ENCODE measurements around the gene CERS6.
"Not testable (repeated sequence)": the region's sequence is repeated elsewhere in the genome, so short reads cannot be mapped to it uniquely, and the experiment has no call there.

Gene CERS6

DNA sequence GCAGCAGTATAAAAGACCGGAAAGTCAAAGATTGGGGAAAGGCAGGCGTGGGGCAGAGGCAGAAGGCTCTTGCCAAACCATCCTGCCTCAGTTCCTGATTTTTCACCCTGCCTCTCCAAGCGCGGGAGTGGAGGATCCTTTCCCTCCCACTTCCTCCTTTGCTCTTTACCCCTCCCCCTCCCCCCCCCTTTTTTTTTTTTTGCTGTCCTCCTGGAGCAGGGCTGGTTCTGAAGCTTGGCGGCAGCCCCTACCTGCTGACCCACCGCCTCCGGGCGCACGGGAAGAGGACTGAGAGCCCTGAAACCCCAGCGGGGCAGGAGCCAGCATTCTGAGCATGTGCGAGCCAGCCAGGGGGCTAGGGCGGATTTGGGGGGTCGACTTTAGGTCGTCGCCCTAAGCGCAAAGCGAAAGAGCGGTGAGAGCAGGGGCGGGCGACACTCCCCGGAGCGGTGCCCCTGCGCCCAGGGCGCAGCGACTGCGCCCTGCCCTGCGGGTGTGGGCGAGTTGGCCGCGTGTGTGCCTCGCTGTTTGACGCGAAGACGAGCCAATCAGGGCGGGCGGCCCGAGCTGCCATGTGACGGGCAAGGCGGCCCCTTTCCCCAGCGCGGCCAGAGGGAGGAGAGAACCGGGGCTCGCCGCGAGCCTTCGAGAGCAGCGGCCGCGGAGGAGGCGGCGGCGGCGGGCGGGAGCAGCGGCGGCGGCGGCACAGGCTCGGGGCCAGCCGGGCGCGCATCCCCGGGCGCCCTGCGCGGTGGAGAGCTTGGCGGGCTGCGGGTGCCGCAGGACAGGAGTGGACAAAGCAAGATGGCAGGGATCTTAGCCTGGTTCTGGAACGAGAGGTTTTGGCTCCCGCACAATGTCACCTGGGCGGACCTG is at the start of gene CERS6:
Gene CERS6, plus strand, starts transcription at position 628 of the 876 bp plus-strand sequence. Its CDS starts 177 bp downstream, at position 805.
- DNase-seq (ENCODE audit: low read depth), result peak; percentile 97

GRCh38 chr2:168412301-168412700 is 43.8 kb upstream of the CERS6 start:
- DNase-seq (ENCODE audit: low read depth), result not testable (repeated sequence)

DNA sequence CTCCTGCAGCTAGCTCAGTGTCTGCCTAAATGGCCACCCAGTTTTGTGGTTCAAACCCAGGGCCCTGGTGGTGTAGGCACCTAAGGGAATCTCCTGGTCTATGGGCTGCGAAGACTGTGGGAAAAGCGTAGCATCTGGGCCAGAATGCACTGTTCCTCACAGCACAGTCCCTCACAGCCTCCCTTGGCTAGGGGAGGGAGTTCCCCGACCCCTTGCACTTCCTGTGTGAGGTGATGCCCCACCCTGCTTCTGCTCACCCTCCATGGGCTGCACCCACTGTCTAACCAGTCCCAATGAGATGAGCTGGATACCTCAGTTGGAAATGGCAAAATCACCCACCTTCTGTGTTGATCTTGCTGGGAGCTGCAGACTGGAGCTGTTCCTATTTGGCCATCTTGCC is 43.0 kb upstream of the CERS6 start:
- not testable (repeated sequence) for DNase-seq (ENCODE audit: low read depth)

DNA sequence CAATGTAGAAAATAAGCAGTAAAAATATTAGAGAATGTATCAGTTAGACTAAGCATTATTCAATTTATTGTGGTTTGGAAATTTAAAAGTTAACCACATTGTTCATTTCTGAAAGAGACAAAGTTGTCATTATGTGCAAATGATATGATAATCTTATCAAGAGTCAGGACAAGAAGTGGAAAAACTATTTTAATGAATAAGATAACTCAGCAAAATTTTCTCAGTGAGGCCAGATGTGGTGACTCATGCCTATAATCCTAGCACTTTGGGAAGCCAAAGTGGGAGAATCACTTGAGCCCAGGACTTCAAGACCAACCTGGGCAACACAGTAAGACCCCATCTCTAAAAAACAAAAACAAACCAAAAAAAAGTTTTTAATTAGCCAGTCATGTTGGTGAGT is 39.5 kb upstream of the CERS6 start:
- DNase-seq (ENCODE audit: low read depth), result peak; percentile 41

DNA sequence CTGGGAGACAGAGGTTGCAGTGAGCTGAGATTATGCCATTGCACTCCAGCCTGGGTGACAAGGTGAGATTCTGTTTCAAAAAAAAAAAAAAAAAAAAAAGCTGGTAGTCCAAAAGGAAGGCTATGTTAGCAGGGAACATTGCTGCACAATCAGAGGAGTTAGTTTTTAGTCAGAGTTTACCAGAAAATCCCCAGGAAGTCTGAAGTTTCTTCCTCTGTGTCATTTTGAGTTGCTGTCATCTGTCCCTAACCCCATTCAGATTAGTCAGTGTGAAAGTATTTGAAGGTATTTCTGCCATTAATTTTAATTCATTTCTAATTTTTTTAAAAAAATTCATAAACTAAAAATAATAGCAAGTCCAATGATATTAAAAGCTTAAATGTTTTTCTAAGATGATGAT is 33.5 kb upstream of the CERS6 start:
- DNase-seq (ENCODE audit: low read depth), result no peak

DNA sequence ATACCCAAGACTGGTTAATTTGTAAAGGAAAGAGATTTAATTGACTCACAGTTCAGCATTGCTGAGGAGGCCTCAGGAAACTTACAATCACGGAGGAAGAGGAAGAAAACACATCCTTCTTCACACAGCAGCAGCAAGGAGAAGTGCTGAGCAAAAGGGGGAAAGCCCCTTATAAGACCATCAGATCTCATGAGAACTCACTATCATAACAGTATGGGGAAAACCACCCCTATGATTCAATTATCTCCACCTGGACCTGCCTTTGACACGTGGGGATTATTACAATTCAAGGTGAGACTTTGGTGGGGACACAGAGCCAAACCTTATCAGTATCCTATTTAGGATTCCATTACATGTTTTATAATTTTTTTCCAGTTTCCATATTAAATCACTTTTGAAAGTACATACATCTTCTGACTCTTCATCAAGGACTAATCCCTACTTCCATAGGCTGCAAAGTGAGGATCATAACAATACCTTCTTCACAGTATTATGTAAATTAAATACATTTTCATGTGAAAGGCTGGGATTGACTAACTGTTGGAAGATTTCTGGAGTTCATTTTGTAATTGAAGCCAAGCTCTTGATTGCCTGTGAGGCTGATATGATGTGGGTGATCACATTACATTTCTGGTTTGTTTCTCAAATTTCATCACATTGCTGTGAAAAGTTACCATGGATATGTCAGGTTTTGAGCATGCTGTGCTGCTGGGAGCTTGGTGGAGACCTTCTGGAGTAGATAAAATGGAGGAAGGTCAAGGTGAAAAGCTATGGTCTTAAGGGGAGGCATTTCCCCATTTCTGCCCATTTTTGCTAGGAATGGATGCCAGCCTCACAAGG is 31.7 kb upstream of the CERS6 start:
- peak; percentile 77 for DNase-seq (ENCODE audit: low read depth)

DNA sequence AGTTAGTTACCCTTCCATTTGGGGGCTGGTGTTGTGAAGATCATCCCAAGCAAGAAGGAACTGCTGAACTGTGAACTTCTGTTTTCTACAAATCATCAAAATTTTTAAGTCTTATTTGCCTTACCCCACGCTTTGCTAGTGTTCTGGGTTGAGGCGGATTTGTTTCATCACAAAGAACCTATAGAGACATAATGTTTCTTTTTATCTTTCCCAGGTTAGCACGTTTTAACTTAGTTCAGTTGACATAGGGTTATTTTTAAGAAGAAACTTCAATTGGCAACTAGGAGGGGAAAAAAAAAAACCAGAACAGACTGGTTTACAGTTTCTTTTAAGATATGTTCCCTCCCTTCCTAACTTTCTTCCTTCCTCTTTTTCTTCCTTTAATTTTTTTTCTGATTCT is 31.1 kb upstream of the CERS6 start:
- DNase-seq (ENCODE audit: low read depth), result no peak

GRCh38 chr2:168426861-168427260 is 29.2 kb upstream of the CERS6 start:
- no peak for DNase-seq (ENCODE audit: low read depth)

GRCh38 chr2:168427451-168427850 is 28.6 kb upstream of the CERS6 start:
- peak; percentile 93 for DNase-seq (ENCODE audit: low read depth)

DNA sequence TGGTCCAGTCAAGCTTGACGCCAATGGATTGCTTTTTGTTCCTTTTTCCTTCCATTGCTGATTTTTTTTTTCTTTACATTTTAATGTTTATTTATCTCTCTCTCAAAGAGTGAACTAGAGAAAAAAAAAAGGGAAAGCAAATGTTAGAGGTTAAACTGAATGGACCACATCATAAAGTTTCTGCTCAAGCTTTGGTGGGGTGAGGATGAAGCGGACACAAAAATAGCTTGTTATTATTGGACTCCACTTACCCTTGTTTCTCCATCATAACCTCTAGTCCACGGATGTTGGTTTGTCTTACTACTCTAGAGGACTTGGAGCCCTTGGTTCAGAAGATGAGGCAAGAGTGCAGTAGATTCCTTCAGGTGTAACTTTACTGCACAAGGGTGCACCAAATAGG is 27.6 kb upstream of the CERS6 start:
- no peak for DNase-seq (ENCODE audit: low read depth)

DNA sequence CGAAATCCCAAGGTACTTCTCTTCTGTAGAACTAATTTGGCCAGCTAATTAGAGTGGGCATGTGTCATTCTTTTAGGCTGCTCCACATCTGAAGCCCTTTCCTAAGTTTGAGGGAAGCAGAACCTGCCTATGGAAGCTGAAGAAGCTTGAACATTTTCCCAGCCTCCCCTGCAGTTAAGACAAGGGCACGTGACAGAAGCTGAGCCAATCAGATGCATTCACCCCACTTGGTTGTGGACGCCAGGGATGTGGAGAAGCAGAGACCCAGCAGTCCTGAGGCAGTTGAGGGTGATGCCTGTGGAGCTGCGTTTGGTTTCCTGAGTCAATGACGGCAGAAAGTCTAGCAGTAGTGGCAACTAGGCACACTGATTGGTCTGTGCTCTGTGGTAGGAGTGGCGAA is 26.1 kb upstream of the CERS6 start:
- DNase-seq (ENCODE audit: low read depth), result no peak

DNA sequence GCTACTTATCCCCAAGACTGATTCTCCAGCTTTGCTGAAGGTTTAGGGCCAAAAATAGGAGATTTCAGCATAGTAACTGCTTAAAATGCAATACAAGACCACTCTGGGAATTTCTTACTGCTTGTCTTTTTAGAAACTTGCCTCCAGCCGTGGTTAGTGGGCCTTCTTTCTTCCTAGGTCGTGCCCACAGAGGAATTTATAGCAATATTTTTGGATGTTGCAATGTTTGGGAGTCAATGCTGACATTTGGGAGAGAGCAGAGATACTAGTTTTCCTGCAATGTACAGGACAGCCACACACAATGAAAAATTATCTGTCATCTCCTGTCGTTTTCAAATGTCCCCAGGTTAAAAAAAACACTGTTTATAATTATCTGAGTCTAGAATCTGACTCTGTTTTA is 25.6 kb upstream of the CERS6 start:
- no peak for DNase-seq (ENCODE audit: low read depth)

- DNase-seq (ENCODE audit: low read depth), result no peak
Measured at GRCh38 chr2:168431301-168432024, 24.6 kb upstream of the CERS6 start.

DNA sequence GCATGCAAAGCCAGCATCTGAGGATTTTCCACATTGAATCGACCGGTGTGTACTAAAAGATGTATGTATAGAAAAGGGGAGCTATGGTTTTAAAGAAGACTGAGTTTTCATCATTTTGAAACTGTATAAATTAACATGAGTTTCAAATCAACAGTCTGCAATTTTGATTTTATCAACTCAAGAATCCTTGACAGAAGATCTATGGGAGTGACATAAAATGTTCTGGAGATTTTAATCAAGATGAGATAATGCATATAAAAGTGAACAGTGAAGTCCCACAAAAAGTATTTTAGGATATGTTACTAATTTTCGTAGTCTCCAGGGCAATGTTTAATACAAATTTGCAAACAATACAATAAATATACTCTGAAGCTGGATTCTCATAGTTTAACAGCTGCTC is 24.0 kb upstream of the CERS6 start:
- DNase-seq (ENCODE audit: low read depth), result no peak

GRCh38 chr2:168432565-168433186 is 23.4 kb upstream of the CERS6 start:
- no peak for DNase-seq (ENCODE audit: low read depth)

- DNase-seq (ENCODE audit: low read depth), result no peak
Measured at GRCh38 chr2:168433527-168433926, 22.5 kb upstream of the CERS6 start.

GRCh38 chr2:168434146-168434545 is 21.9 kb upstream of the CERS6 start:
- DNase-seq (ENCODE audit: low read depth), result no peak

GRCh38 chr2:168436840-168437239 is 19.2 kb upstream of the CERS6 start:
- DNase-seq (ENCODE audit: low read depth), result no peak

DNA sequence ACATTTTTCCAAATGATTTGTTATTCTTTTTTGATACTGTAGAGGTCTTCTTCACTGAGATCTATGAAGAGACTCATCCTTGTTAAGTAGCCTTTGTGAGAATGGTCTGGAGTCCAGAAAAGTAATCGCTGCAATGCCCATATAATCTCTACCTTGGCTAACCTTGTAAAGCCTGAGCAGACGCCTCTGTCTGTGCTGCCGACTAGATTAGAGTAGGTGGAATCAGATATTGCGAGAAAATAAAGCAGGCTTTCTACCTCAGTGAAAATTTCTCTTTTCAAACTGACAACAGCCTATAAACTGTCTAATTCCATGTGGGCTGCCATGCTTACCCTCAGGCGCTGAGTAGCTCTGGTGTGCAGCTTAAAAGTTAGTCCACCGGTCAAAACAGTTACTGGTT is 17.5 kb upstream of the CERS6 start:
- DNase-seq (ENCODE audit: low read depth), result no peak

DNA sequence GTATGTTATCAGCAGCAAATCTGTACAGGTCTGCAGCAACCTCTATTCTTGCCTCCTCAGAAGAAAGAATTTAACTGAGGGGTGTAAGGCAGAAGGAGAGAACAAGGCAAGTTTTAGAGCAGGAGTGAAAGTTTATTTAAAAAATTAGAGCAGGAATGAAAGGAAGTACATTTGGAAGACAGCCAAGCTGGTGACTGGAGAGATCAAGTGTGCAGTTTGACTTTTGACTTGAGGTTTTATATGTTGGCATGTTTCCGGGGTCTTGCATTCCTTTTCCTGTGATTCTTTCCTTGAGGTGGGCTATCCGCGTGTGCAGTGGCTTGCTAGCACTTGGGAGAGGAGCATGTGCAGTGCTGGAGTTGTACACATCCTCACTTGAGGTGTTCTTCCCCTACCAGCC is 16.5 kb upstream of the CERS6 start:
- peak; percentile 47 for DNase-seq (ENCODE audit: low read depth)

DNA sequence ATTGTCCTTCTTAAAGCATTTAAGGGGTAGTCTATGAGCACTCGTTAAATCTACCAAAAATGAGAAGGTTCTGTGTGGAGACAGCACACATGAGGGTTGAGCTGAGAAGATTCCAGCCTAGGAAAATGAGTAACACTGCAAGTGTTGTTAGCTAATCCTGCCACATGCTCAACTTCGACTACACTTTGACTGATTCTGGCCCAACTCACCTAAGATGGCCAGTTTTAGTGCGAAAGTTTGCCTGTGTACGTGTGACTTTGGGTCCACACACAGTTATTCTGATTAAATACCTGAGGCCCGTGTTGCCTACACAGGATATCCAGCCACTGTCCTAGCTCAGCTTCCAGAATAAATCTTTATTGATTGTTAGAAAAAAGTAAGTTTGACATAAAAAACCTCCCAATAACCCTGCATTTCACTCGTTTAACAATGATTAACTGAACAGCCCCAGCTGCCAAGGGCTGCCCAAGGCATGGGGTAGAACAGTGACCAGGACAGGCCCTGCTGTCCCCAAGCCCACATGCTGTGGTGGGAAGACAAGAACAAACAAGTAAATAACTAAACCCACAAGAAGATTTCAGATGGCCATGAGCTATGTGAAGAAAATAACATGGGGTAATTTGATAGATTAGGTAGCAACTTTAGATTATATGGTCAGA is 14.7 kb upstream of the CERS6 start:
- DNase-seq (ENCODE audit: low read depth), result no peak

All from iris pigment epithelial cell (primary cell).